SK-N-SH (cell line): ENCODE measurements around the gene ATP2C1. TPM values are rescaled to one million over a fixed set of nuclear protein-coding genes. Genes with fewer than 3 reads are reported as not detected.

ENCODE experiments used
- CTCF ChIA-PET: fragments of 300-600, 350-600 bp; formaldehyde crosslinking; extraction: SDS; loops from one replicate; lab custom pipeline; 2021; lab: Yijun Ruan, JAX
- POLR2A ChIA-PET: fragments of 350-600 bp; sonication (Branson Sonifier 250); formaldehyde crosslinking; extraction: SDS; loops from one replicate; lab custom pipeline; 2020; ENCODE audit warnings: antibody characterized with exemption, inconsistent platforms; lab: Yijun Ruan, JAX
- DNase-seq: peaks from one replicate; pipeline ENCODE4 v3.0.0; 2012
- H2AFZ ChIP-seq: fragments of 200-600 bp; sonication (generic); 2 replicates; pipeline ENCODE4 v1.8.1; 2016; ENCODE audit warnings: antibody characterized with exemption, mild to moderate bottlenecking, low read depth
- H3F3A ChIP-seq: fragments of 200-600 bp; sonication (generic); replicated peaks from 2 replicates; pipeline ENCODE3; 2016; ENCODE audit warnings: antibody characterized with exemption, mild to moderate bottlenecking; ENCODE audit not compliant: insufficient read depth
- H3K27ac ChIP-seq, 2 experiments: fragments of 200-500 bp in 1 of 2; fragments of 200-600 bp in 1 of 2; sonication (Bioruptor generic) in 1 of 2; sonication (generic), shearing (Covaris generic) in 1 of 2; 2 replicates each; pipeline versions ENCODE4 v1.5.1 to v1.6.1; 2014 to 2016; ENCODE audit warnings: low read depth in 2 of 2, inconsistent platforms in 1 of 2, low read length in 1 of 2, mild to moderate bottlenecking in 1 of 2, mixed read lengths in 1 of 2
- H3K27me3 ChIP-seq: fragments of 200-600 bp; sonication (generic), shearing (Covaris generic); 2 replicates; pipeline ENCODE4 v1.6.1; 2016; ENCODE audit warnings: mixed run types; ENCODE audit not compliant: insufficient read depth
- H3K36me3 ChIP-seq, 2 experiments: fragments of 200-500 bp in 1 of 2; fragments of 200-600 bp in 1 of 2; sonication (Bioruptor generic) in 1 of 2; sonication (generic) in 1 of 2; replicated peaks in 1 of 2; 2 replicates each; pipeline versions ENCODE3 to v1.5.1; 2014 to 2016; ENCODE audit warnings: low read length in 1 of 2, mild to moderate bottlenecking in 1 of 2; ENCODE audit not compliant: insufficient read depth in 2 of 2, control insufficient read depth in 1 of 2
- H3K4me1 ChIP-seq, 2 experiments: fragments of 200-500 bp in 1 of 2; fragments of 200-600 bp in 1 of 2; sonication (Bioruptor generic) in 1 of 2; sonication (generic), shearing (Covaris generic) in 1 of 2; 2 replicates each; pipeline versions ENCODE4 v1.5.1 to v1.6.1; 2014 to 2016; ENCODE audit warnings: low read depth in 1 of 2, low read length in 1 of 2, mixed run types in 1 of 2; ENCODE audit not compliant: insufficient read depth in 2 of 2, control insufficient read depth in 1 of 2
- H3K4me2 ChIP-seq: fragments of 200-600 bp; sonication (generic), shearing (Covaris generic); 2 replicates; pipeline ENCODE4 v1.6.1; 2017; ENCODE audit warnings: mixed run types
- H3K4me3 ChIP-seq, 2 experiments: fragments of 200-500 bp in 1 of 2; fragments of 200-600 bp in 1 of 2; sonication (Bioruptor generic) in 1 of 2; sonication (generic), shearing (Covaris generic) in 1 of 2; 2 replicates each; pipeline versions ENCODE4 v1.5.1 to v1.8.1; 2014 to 2016; ENCODE audit warnings: low read depth in 2 of 2, inconsistent platforms in 1 of 2, low read length in 1 of 2, mild to moderate bottlenecking in 1 of 2, mixed read lengths in 1 of 2, moderate library complexity in 1 of 2
- H3K79me2 ChIP-seq: fragments of 200-600 bp; sonication (generic); 2 replicates; pipeline ENCODE4 v1.8.1; 2017; ENCODE audit warnings: mild to moderate bottlenecking; ENCODE audit not compliant: insufficient read depth
- H3K9ac ChIP-seq: fragments of 200-600 bp; sonication (generic); 2 replicates; pipeline ENCODE4 v1.6.1; 2017; ENCODE audit warnings: mixed run types
- H3K9me2 ChIP-seq: fragments of 200-600 bp; sonication (generic); 2 replicates; pipeline ENCODE4 v1.6.1; 2017; ENCODE audit warnings: mixed run types
- H3K9me3 ChIP-seq: fragments of 200-600 bp; sonication (generic); 2 replicates; pipeline ENCODE4 v1.6.1; 2017; ENCODE audit warnings: mixed run types, mild to moderate bottlenecking, moderate library complexity
- H4K20me1 ChIP-seq: fragments of 200-600 bp; sonication (generic); 2 replicates; pipeline ENCODE4 v1.6.1; 2017; ENCODE audit warnings: mild to moderate bottlenecking, mixed run types; ENCODE audit not compliant: insufficient read depth
- CHD2 ChIP-seq: fragments of 150-350 bp; IDR thresholded peaks from 2 replicates; pipeline ENCODE4 v1.6.1; 2018; ENCODE audit warnings: low read length; ENCODE audit not compliant: partially characterized antibody
- FOSL2 ChIP-seq: IDR thresholded peaks from 2 replicates; pipeline ENCODE4 v1.4.0; 2012; ENCODE audit warnings: low read depth, mild to moderate bottlenecking, moderate library complexity, borderline replicate concordance
- FOXM1 ChIP-seq: IDR thresholded peaks from 2 replicates; pipeline ENCODE4 v1.4.0; 2012; ENCODE audit warnings: low read depth, mild to moderate bottlenecking
- GABPA ChIP-seq: IDR thresholded peaks from 2 replicates; pipeline ENCODE4 v1.4.0; 2012; ENCODE audit warnings: low read depth, mild to moderate bottlenecking
- IRF3 ChIP-seq: fragments of 150-350 bp; IDR thresholded peaks from 2 replicates; pipeline ENCODE4 v1.6.1; 2016; ENCODE audit warnings: mild to moderate bottlenecking, low read depth, low read length
- NFIC ChIP-seq: IDR thresholded peaks from 2 replicates; pipeline ENCODE4 v1.4.0; 2012; ENCODE audit warnings: borderline replicate concordance
- POLR2AphosphoS5 ChIP-seq: IDR thresholded peaks from 2 replicates; pipeline ENCODE4 v1.6.1; 2012; ENCODE audit warnings: low read depth, low read length
- RXRA ChIP-seq: IDR thresholded peaks from 2 replicates; pipeline ENCODE4 v1.4.0; 2012; ENCODE audit warnings: low read depth, mild to moderate bottlenecking, borderline replicate concordance
- SMC3 ChIP-seq: IDR thresholded peaks from 2 replicates; pipeline ENCODE4 v1.6.1; 2012; ENCODE audit warnings: low read depth, low read length, improper control_type of control experiment
- YY1 ChIP-seq: IDR thresholded peaks from 2 replicates; pipeline ENCODE4 v1.4.0; 2012; ENCODE audit warnings: low read depth, mild to moderate bottlenecking
- ZBTB33 ChIP-seq: IDR thresholded peaks from 2 replicates; pipeline ENCODE4 v1.4.0; 2012; ENCODE audit warnings: low read depth, borderline replicate concordance
- WGBS: methylation state at CpG from one replicate; pipeline ENCODE4 v1.1.6; 2017; ENCODE audit warnings: low lambda C conversion rate; 5-methylcytosine and 5-hydroxymethylcytosine counted together
- polyA plus RNA-seq, 3 experiments: library from polyadenylated mRNA; depleted of rRNA; stranded (reverse); fragments of >200 nt; gene quantifications; 2 replicates each; pipeline ENCODE4 v1.2.3, GENCODE V29; 2012

The ATP2C1 gene
- polyA plus RNA-seq, 1 of the 3 experiments (the other 2 are of a cell fraction) = 35.6 TPM

- ChIA-PET POLR2A (no interaction called here), CTCF (interaction anchor here (0.7 to 1.8 kb wide), 2 partner anchors 22 to 23 kb away, joined by 3 to 8 read pairs; partner anchors contain the start of gene ATP2C1)
- H3K4me3 ChIP-seq = no peak overlapping the region
- no peaks in the 10 kb centered on the region; the same call in none of the 2 replicates for H4K20me1 ChIP-seq
- H3K79me2 ChIP-seq = peaks cover 86% of the 10 kb centered on the region
- H3K4me1 ChIP-seq = no peaks in the 10 kb centered on the region; a peak in 1 of 4 replicates
- WGBS = 94% methylated on average over 4 of the region's 4 CpGs
- TF ChIP-seq NFIC = no peak
- H3K27ac ChIP-seq = no peak overlapping the region
- H3K9me2 ChIP-seq = no peaks in the 10 kb centered on the region
- H3K36me3 ChIP-seq = no peaks in the 10 kb centered on the region
- peaks cover 9% of the 10 kb centered on the region for H3K9me3 ChIP-seq
- H3K27me3 ChIP-seq = no peaks in the 10 kb centered on the region
- no peak for DNase-seq
- H2AFZ ChIP-seq = no peak overlapping the region
- H3K4me2 ChIP-seq = no peak overlapping the region
- no peak overlapping the region for H3K9ac ChIP-seq
- peaks cover 5% of the 10 kb centered on the region for H3F3A ChIP-seq
Measured at GRCh38 chr3:130916507-130917167, 22.8 kb downstream of the ATP2C1 start.

- no peak overlapping the region for H3K9ac ChIP-seq
- no peak overlapping the region for H3K27ac ChIP-seq
- H3K36me3 ChIP-seq = no peaks in the 10 kb centered on the region
- TF ChIP-seq FOXM1 (no peak), GABPA (no peak), CHD2 (no peak), SMC3 (no peak), IRF3 (no peak), FOSL2 (no peak), YY1 (no peak), POLR2AphosphoS5 (no peak), RXRA (no peak), ZBTB33 (no peak)
- H3K79me2 ChIP-seq = peaks cover 98% of the 10 kb centered on the region
- H2AFZ ChIP-seq = no peak overlapping the region
- no peaks in the 10 kb centered on the region; the same call in none of the 2 replicates for H4K20me1 ChIP-seq
- 94% methylated on average over 7 of the region's 7 CpGs for WGBS
- DNase-seq = no peak
- no peaks in the 10 kb centered on the region; a peak in 1 of 4 replicates for H3K4me1 ChIP-seq
- peaks cover 9% of the 10 kb centered on the region for H3K9me3 ChIP-seq
- peaks cover 5% of the 10 kb centered on the region for H3F3A ChIP-seq
- ChIA-PET POLR2A (no interaction called here), CTCF (no interaction called here)
- no peaks in the 10 kb centered on the region for H3K9me2 ChIP-seq
- no peaks in the 10 kb centered on the region for H3K27me3 ChIP-seq
- H3K4me3 ChIP-seq = no peak overlapping the region
- H3K4me2 ChIP-seq = no peak overlapping the region
Measured at GRCh38 chr3:130918328-130918727, 24.4 kb downstream of the ATP2C1 start.
